ENCODE results near the gene HOXD3. TPM values are rescaled to one million over a fixed set of nuclear protein-coding genes. Genes with fewer than 3 reads are reported as not detected.
A peak's percentile ranks its signal among the peaks of the same experiment; 100 is the strongest.

HOXD3 gene
- polyA plus RNA-seq, 3 donors = not detected

DNA sequence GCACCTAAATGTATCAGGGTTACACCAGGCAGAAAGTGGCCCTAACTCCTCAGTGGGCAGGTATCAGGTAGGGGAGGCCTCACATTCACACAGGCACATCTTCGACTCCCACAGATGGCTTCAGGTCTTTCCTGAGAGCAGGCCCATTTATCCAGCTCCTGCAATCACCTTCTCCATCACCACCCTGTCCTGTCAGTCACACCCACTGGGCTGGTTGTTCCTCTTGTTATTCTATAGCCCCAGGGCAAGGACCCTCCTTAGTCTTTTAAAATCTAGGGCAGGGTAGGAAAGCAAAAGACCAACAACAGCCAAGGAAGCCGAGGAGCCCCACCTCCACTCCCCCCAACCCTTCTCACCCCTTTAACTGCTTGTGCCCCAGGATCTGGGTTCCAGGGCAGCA is 14.8 kb upstream of the HOXD3 start:
- no peak overlapping the region for H3K27ac ChIP-seq (ENCODE audit: low read depth in 1 of 2, low read length in 2 of 2)
- Mint-ChIP-seq H3K36me3 (peaks cover 0 to 2% of the 10 kb centered on the region in 2 donors), H3K9me3 (peaks cover 0 to 25% (median 15%) of the 10 kb centered on the region in 7 donors), H3K27ac (peak overlapping the region in 1 of 7 donors; percentile 40), H3K27me3 (ENCODE audit: low read depth in 3 of 3) (peaks cover 94 to 100% (median 96%) of the 10 kb centered on the region in 3 donors), H3K4me3 (peak overlapping the region in 1 of 2 donors; percentile 55), H3K4me1 (peaks cover 20% of the 10 kb centered on the region)
- H3K4me1 ChIP-seq (ENCODE audit: control insufficient read depth in 1 of 2, insufficient read depth in 2 of 2, low read length in 2 of 2) = peaks cover 7 to 8% of the 10 kb centered on the region in 2 donors
- no peaks in the 10 kb centered on the region for H4K20me1 ChIP-seq (ENCODE audit: insufficient read depth, low read length)
- no CpG with 5 or more reads among the region's 2 CpGs for WGBS (ENCODE audit: insufficient coverage)
- H3K79me2 ChIP-seq (ENCODE audit: insufficient read depth, low read length) = no peaks in the 10 kb centered on the region
- no peak overlapping the region for H3K4me2 ChIP-seq (replicated peaks; ENCODE audit: extremely low read depth, low read length, poor library complexity, severe bottlenecking)
- TF ChIP-seq, protein P1, sequence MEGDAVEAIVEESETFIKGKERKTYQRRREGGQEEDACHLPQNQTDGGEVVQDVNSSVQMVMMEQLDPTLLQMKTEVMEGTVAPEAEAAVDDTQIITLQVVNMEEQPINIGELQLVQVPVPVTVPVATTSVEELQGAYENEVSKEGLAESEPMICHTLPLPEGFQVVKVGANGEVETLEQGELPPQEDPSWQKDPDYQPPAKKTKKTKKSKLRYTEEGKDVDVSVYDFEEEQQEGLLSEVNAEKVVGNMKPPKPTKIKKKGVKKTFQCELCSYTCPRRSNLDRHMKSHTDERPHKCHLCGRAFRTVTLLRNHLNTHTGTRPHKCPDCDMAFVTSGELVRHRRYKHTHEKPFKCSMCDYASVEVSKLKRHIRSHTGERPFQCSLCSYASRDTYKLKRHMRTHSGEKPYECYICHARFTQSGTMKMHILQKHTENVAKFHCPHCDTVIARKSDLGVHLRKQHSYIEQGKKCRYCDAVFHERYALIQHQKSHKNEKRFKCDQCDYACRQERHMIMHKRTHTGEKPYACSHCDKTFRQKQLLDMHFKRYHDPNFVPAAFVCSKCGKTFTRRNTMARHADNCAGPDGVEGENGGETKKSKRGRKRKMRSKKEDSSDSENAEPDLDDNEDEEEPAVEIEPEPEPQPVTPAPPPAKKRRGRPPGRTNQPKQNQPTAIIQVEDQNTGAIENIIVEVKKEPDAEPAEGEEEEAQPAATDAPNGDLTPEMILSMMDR (IDR thresholded peaks at IDR 0.05) = no peak
- DNase-seq = no peak
- no peak overlapping the region for H3K4me3 ChIP-seq (replicated peaks in 1 of 3; ENCODE audit: low read depth in 2 of 3, low read length in 3 of 3)
- no peaks in the 10 kb centered on the region for H3K36me3 ChIP-seq (replicated peaks in 1 of 2; ENCODE audit: control insufficient read depth in 1 of 2, insufficient read depth in 2 of 2, low read length in 2 of 2)
- no peak overlapping the region for H2AFZ ChIP-seq (ENCODE audit: insufficient read depth, low read depth, low read length, poor library complexity, severe bottlenecking)
- H3K9ac ChIP-seq (ENCODE audit: insufficient read depth, low read length, poor library complexity, severe bottlenecking) = no peak overlapping the region
- peaks cover 4 to 38% of the 10 kb centered on the region in 2 donors for H3K9me3 ChIP-seq (replicated peaks in 1 of 2; ENCODE audit: control insufficient read depth in 1 of 2, insufficient read depth in 1 of 2, low read length in 2 of 2)
- intact Hi-C loops (cut with micrococcal nuclease) = loop anchor here in 1 of 2 donors (5.0 kb wide), 1 partner anchor 315 kb away; no protein-coding TSS in a partner anchor
- H3K27me3 ChIP-seq (ENCODE audit: control insufficient read depth in 2 of 2, insufficient read depth in 2 of 2, low read length in 2 of 2) = peaks cover 93 to 97% of the 10 kb centered on the region in 2 donors

DNA sequence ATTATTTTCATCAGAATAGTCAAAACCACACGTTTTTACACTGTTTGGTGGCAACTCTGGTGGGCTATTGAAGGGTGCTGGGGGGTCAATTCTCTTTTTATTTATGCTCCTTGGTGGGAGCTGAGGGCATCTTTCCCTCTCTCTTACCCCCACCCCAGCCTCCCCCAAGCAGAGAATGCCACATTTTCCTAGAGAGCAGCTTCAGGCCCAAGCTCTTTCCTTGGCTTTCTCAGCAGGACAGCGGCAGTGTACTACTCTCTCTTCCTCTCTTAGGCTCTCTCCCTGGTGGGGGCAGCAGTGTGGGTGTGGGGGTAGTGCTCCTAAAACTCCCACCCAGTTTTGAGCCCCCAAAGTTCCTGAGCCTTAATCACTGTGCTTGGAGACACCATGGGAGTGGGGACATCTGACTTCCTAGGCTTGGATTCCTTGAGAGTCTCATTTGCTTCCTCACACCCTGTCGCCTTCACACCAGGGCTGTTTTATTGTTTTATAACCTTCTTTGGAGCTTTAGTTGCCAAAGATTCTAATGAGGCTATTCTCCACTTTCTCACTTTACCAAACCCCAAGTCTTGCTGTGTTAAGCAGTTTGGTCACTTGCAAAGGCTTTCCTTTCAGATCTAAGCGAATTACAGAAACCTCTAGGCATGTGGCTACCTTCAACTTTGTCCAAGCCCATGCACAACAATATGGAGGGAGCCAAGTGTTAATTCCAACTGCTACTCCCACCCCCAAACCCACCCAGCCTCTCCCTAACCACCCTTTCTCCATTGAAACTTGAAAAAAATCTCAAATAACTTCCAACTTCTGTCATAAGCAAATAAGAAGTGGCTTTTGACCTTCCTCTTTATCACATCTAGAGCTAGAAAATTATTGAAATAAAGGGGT is 11.8 kb upstream of the HOXD3 start:
- H3K4me1 ChIP-seq (ENCODE audit: control insufficient read depth in 1 of 2, insufficient read depth in 2 of 2, low read length in 2 of 2) = peaks cover 5 to 6% of the 10 kb centered on the region in 2 donors
- Mint-ChIP-seq H3K27ac (no peak overlapping the region), H3K36me3 (peaks cover 0 to 3% of the 10 kb centered on the region in 2 donors), H3K4me1 (peaks cover 7% of the 10 kb centered on the region), H3K4me3 (peak overlapping the region in 1 of 2 donors; percentile 74), H3K27me3 (ENCODE audit: low read depth in 3 of 3) (peaks cover 94 to 100% (median 96%) of the 10 kb centered on the region in 3 donors), H3K9me3 (peaks cover 0 to 22% (median 10%) of the 10 kb centered on the region in 7 donors)
- DNase-seq = no peak
- peaks cover 91 to 96% of the 10 kb centered on the region in 2 donors for H3K27me3 ChIP-seq (ENCODE audit: control insufficient read depth in 2 of 2, insufficient read depth in 2 of 2, low read length in 2 of 2)
- intact Hi-C loops (cut with micrococcal nuclease) = no loop called here
- TF ChIP-seq, protein P1 (IDR thresholded peaks at IDR 0.05) = no peak
- H3K4me2 ChIP-seq (replicated peaks; ENCODE audit: extremely low read depth, low read length, poor library complexity, severe bottlenecking) = no peak overlapping the region
- no peaks in the 10 kb centered on the region for H3K79me2 ChIP-seq (ENCODE audit: insufficient read depth, low read length)
- 11% methylated on average over 1 of the region's 4 CpGs for WGBS (ENCODE audit: insufficient coverage)
- no peaks in the 10 kb centered on the region for H3K36me3 ChIP-seq (replicated peaks in 1 of 2; ENCODE audit: control insufficient read depth in 1 of 2, insufficient read depth in 2 of 2, low read length in 2 of 2)
- no peak overlapping the region for H3K27ac ChIP-seq (ENCODE audit: low read depth in 1 of 2, low read length in 2 of 2)
- H2AFZ ChIP-seq (ENCODE audit: insufficient read depth, low read depth, low read length, poor library complexity, severe bottlenecking) = no peak overlapping the region
- H3K9me3 ChIP-seq (replicated peaks in 1 of 2; ENCODE audit: control insufficient read depth in 1 of 2, insufficient read depth in 1 of 2, low read length in 2 of 2) = peaks cover 3 to 44% of the 10 kb centered on the region in 2 donors
- H4K20me1 ChIP-seq (ENCODE audit: insufficient read depth, low read length) = no peaks in the 10 kb centered on the region
- no peak overlapping the region for H3K4me3 ChIP-seq (replicated peaks in 1 of 3; ENCODE audit: low read depth in 2 of 3, low read length in 3 of 3)
- no peak overlapping the region for H3K9ac ChIP-seq (ENCODE audit: insufficient read depth, low read length, poor library complexity, severe bottlenecking)

All from CD14-positive monocyte (primary cell).